Nephron progenitor cell (in vitro differentiated cells): ENCODE data around the gene OR13J1.

ENCODE experiments used
- DNase-seq: peaks from one replicate; pipeline ENCODE4 v3.0.0; 2021
- H3K27ac Mint-ChIP-seq: 2 replicates; pipeline ENCODE4 v1.8.0; 2021; ENCODE audit warnings: mild to moderate bottlenecking, moderate library complexity, mixed read lengths
- H3K27me3 Mint-ChIP-seq: 2 replicates; pipeline ENCODE4 v1.8.0; 2021; ENCODE audit warnings: mild to moderate bottlenecking, low read depth, mixed read lengths; ENCODE audit not compliant: poor library complexity
- H3K36me3 Mint-ChIP-seq: 2 replicates; pipeline ENCODE4 v1.8.0; 2021; ENCODE audit warnings: low read depth, mixed read lengths
- H3K4me1 Mint-ChIP-seq: 2 replicates; pipeline ENCODE4 v1.8.0; 2021; ENCODE audit warnings: mixed read lengths
- H3K4me3 Mint-ChIP-seq: 2 replicates; pipeline ENCODE4 v1.8.0; 2021; ENCODE audit warnings: mild to moderate bottlenecking, moderate library complexity, mixed read lengths
- H3K9me3 Mint-ChIP-seq: 2 replicates; pipeline ENCODE4 v1.8.0; 2021; ENCODE audit warnings: mild to moderate bottlenecking, moderate library complexity, mixed read lengths
- CTCF ChIP-seq: fragments of 200-600 bp; sonication (generic); IDR thresholded peaks from 2 replicates; pipeline ENCODE4 v1.5.0; 2021; ENCODE audit warnings: antibody characterized with exemption

The OR13J1 gene

GRCh38 chr9:35856882-35857281 is 13.3 kb downstream of the OR13J1 start:
- H3K4me1 Mint-ChIP-seq: no peaks in the 10 kb centered on the region
- H3K9me3 Mint-ChIP-seq: no peaks in the 10 kb centered on the region
- DNase-seq: no peak
- TF ChIP-seq CTCF: no peak
- H3K4me3 Mint-ChIP-seq: no peak overlapping the region
- H3K36me3 Mint-ChIP-seq: peaks cover 9% of the 10 kb centered on the region
- H3K27me3 Mint-ChIP-seq: peaks cover 22% of the 10 kb centered on the region
- H3K27ac Mint-ChIP-seq: no peak overlapping the region

DNA sequence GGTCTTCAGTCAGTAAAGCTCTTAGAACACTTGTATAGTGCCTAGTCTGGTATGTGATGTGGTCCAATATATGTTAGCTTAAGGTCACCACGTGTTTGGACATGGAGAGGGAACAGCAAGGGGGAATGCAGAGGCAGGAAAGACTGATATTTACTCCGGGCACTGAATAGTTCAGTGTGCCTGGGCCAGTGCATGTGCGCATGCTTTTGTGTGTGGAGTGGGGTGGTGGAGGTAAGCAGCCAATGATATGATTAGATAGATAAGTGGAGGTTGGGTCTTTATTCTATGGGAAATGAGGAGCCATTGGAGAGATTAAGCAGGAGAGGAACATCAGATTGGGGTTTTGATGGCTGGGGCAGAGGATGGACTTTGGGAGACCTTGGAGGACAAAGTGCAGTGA is 14.0 kb downstream of the OR13J1 start:
- no peak for DNase-seq
- peaks cover 9% of the 10 kb centered on the region for H3K36me3 Mint-ChIP-seq
- H3K27me3 Mint-ChIP-seq: peaks cover 20% of the 10 kb centered on the region
- H3K4me1 Mint-ChIP-seq: no peaks in the 10 kb centered on the region
- no peak for TF ChIP-seq CTCF
- no peaks in the 10 kb centered on the region for H3K9me3 Mint-ChIP-seq
- peak overlapping the region; percentile 9 for H3K27ac Mint-ChIP-seq
- no peak overlapping the region for H3K4me3 Mint-ChIP-seq

- peak overlapping the region; percentile 21 for H3K27ac Mint-ChIP-seq
- no peak overlapping the region for H3K4me3 Mint-ChIP-seq
- DNase-seq: no peak
- TF ChIP-seq CTCF: no peak
- peaks cover 9% of the 10 kb centered on the region for H3K36me3 Mint-ChIP-seq
- H3K27me3 Mint-ChIP-seq: peaks cover 7% of the 10 kb centered on the region
- no peaks in the 10 kb centered on the region for H3K4me1 Mint-ChIP-seq
- H3K9me3 Mint-ChIP-seq: no peaks in the 10 kb centered on the region
Observed at GRCh38 chr9:35854091-35854762, 16.0 kb downstream of the OR13J1 start.

DNA sequence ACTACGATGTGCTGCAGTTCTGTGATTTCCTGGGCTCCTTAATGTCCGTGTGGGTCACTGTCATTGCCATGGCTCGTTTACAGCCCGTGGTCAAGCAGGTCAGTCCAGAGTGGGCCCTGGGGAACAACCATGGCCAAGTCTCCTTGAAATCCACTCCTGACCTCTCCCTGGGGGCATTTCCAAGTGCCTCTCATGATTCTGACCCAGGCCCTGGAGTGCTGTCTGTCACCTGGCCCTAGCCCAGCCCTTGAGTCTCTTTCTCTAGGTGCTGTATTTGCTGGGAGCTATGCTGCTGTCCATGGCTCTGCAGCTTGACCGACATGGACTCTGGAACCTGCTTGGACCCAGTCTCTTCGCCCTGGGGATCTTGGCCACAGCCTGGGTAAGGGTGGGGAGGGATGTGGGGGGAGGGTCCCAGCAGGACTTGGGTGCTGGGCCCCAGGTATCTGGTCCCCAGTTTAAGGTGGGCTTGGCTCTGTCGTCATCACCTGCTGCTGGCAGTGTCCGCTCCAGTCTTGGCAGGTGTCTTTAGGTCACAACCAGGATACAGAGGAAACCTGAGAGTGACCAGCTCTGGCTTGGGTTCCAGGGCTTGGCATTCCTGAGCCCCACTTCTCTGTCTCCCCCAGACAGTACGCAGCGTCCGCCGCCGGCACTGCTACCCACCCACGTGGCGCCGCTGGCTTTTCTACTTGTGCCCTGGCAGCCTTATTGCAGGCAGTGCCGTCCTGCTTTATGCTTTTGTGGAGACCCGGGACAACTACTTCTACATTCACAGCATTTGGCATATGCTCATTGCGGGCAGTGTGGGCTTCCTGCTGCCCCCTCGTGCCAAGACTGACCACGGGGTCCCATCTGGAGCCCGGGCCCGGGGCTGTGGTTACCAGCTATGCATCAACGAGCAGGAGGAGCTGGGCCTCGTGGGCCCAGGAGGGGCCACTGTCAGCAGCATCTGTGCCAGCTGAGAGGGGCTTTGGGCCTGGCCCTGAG is 17.0 kb downstream of the OR13J1 start:
- no peak overlapping the region for H3K4me3 Mint-ChIP-seq
- H3K27me3 Mint-ChIP-seq: peaks cover 10% of the 10 kb centered on the region
- no peak for TF ChIP-seq CTCF
- H3K9me3 Mint-ChIP-seq: no peaks in the 10 kb centered on the region
- peaks cover 17% of the 10 kb centered on the region for H3K36me3 Mint-ChIP-seq
- DNase-seq: no peak
- H3K4me1 Mint-ChIP-seq: no peaks in the 10 kb centered on the region
- no peak overlapping the region for H3K27ac Mint-ChIP-seq

DNA sequence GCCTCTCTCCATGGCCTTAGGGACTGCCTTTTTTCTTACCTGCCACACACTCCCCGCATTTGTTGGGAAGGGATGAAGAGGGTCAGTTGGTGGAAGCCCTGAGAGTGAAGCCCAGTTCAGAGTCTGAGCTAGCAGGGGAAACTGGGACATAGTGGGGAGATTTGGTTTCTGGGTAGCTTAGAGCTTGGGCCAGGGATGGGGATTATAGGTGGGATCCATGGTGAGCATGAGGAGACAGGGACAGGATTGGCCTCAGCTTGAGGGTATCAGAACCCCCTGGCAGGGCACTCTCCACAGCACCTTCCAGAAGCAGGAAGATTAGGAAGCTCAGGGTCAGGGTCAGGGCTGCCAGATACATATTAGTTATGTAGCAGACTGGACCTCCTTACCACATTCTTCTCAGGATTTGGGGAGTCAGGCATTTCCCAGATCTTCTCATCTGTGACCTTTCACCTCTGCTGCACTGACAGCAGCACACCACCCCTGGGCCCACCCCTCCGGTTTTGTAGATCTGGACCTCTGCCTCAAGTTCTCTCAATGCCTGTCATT is 17.9 kb downstream of the OR13J1 start:
- DNase-seq: no peak
- Mint-ChIP-seq H3K4me3 (no peak overlapping the region), H3K36me3 (peaks cover 25% of the 10 kb centered on the region), H3K4me1 (no peaks in the 10 kb centered on the region), H3K27me3 (peaks cover 16% of the 10 kb centered on the region), H3K27ac (no peak overlapping the region), H3K9me3 (no peaks in the 10 kb centered on the region)
- no peak for TF ChIP-seq CTCF
